ENCODE results near the gene ITFG1. TPM values are rescaled to one million over a fixed set of nuclear protein-coding genes. Genes with fewer than 3 reads are reported as not detected.
A peak's percentile ranks its signal among the peaks of the same experiment; 100 is the strongest.
"Not testable (repeated sequence)": the region's sequence is repeated elsewhere in the genome, so short reads cannot be mapped to it uniquely, and the experiment has no call there.

Gene ITFG1
- total RNA-seq, 1 donor from 2014 or later: 205 TPM

GRCh38 chr16:47260503-47260902, 200.4 kb downstream of the ITFG1 start:
- FAIRE-seq (no peak), DNase-seq (ENCODE audit: low spot score in 2 of 2) (no peak)

GRCh38 chr16:47258874-47259461, 201.9 kb downstream of the ITFG1 start:
- DNase-seq (ENCODE audit: low spot score in 2 of 2) (no peak), FAIRE-seq (peak; percentile 45)

GRCh38 chr16:47254756-47255155, 206.1 kb downstream of the ITFG1 start:
- DNase-seq (ENCODE audit: low spot score in 2 of 2): no peak
- no peak for FAIRE-seq

GRCh38 chr16:47250983-47251382, 209.9 kb downstream of the ITFG1 start:
- FAIRE-seq (no peak), DNase-seq (ENCODE audit: low spot score in 2 of 2) (no peak)

- peak; percentile 61 for FAIRE-seq
- peak; percentile 4 to 6 for DNase-seq (ENCODE audit: low spot score in 2 of 2)
Measured at GRCh38 chr16:47247690-47248089, 213.2 kb downstream of the ITFG1 start.

- FAIRE-seq (no peak), DNase-seq (ENCODE audit: low spot score in 2 of 2) (no peak)
Measured at GRCh38 chr16:47244206-47244605, 216.7 kb downstream of the ITFG1 start.

GRCh38 chr16:47241061-47241460, 219.8 kb downstream of the ITFG1 start:
- FAIRE-seq: no peak
- no peak for DNase-seq (ENCODE audit: low spot score in 2 of 2)

- FAIRE-seq: no peak
- DNase-seq (ENCODE audit: low spot score in 2 of 2): no peak
Measured at GRCh38 chr16:47236716-47237115, 224.1 kb downstream of the ITFG1 start.

- DNase-seq (ENCODE audit: low spot score in 2 of 2) (no peak), FAIRE-seq (no peak)
Measured at GRCh38 chr16:47230296-47230695, 230.6 kb downstream of the ITFG1 start.

- no peak for FAIRE-seq
- DNase-seq (ENCODE audit: low spot score in 2 of 2): no peak
Measured at GRCh38 chr16:47229053-47230050, 231.5 kb downstream of the ITFG1 start.

GRCh38 chr16:47228241-47228640, 232.6 kb downstream of the ITFG1 start:
- FAIRE-seq (no peak), DNase-seq (ENCODE audit: low spot score in 2 of 2) (no peak)

- DNase-seq (ENCODE audit: low spot score in 2 of 2): no peak
- no peak for FAIRE-seq
Measured at GRCh38 chr16:47213761-47214440, 247.0 kb downstream of the ITFG1 start.

GRCh38 chr16:47211218-47211617, 249.6 kb downstream of the ITFG1 start:
- DNase-seq (ENCODE audit: low spot score in 2 of 2): no peak
- no peak for FAIRE-seq

GRCh38 chr16:47204736-47205504, 255.9 kb downstream of the ITFG1 start:
- no peak for FAIRE-seq
- DNase-seq (ENCODE audit: low spot score in 2 of 2): no peak

- FAIRE-seq; DNase-seq (ENCODE audit: low spot score in 2 of 2): not testable (repeated sequence)
Measured at GRCh38 chr16:47203433-47203832, 257.4 kb downstream of the ITFG1 start.

GRCh38 chr16:47198180-47198575, 262.7 kb downstream of the ITFG1 start:
- DNase-seq (ENCODE audit: low spot score in 2 of 2) (no peak), FAIRE-seq (no peak)

- DNase-seq (ENCODE audit: low spot score in 2 of 2) (no peak), FAIRE-seq (no peak)
Measured at GRCh38 chr16:47197536-47198179, 263.2 kb downstream of the ITFG1 start.

GRCh38 chr16:47196457-47196856, 264.4 kb downstream of the ITFG1 start:
- FAIRE-seq: no peak
- no peak for DNase-seq (ENCODE audit: low spot score in 2 of 2)

- FAIRE-seq (no peak), DNase-seq (ENCODE audit: low spot score in 2 of 2) (no peak)
Measured at GRCh38 chr16:47182318-47182717, 278.5 kb downstream of the ITFG1 start.

- not testable (repeated sequence) for DNase-seq (ENCODE audit: low spot score in 2 of 2); FAIRE-seq
Measured at GRCh38 chr16:47181066-47181465, 279.8 kb downstream of the ITFG1 start.
